ENCODE data around the gene SLC35F6. TPM values are rescaled to one million over a fixed set of nuclear protein-coding genes. Genes with fewer than 3 reads are reported as not detected.

SLC35F6 gene
- polyA plus RNA-seq, 3 donors, result 15.4 to 16.4 (median 16.1) TPM

- no peak for DNase-seq (ENCODE audit: extremely low read depth in 1 of 11, low read depth in 9 of 11, low spot score in 4 of 11)
These were observed 37.9 kb upstream of the SLC35F6 start for GRCh38 chr2:26726228-26726627.

DNA sequence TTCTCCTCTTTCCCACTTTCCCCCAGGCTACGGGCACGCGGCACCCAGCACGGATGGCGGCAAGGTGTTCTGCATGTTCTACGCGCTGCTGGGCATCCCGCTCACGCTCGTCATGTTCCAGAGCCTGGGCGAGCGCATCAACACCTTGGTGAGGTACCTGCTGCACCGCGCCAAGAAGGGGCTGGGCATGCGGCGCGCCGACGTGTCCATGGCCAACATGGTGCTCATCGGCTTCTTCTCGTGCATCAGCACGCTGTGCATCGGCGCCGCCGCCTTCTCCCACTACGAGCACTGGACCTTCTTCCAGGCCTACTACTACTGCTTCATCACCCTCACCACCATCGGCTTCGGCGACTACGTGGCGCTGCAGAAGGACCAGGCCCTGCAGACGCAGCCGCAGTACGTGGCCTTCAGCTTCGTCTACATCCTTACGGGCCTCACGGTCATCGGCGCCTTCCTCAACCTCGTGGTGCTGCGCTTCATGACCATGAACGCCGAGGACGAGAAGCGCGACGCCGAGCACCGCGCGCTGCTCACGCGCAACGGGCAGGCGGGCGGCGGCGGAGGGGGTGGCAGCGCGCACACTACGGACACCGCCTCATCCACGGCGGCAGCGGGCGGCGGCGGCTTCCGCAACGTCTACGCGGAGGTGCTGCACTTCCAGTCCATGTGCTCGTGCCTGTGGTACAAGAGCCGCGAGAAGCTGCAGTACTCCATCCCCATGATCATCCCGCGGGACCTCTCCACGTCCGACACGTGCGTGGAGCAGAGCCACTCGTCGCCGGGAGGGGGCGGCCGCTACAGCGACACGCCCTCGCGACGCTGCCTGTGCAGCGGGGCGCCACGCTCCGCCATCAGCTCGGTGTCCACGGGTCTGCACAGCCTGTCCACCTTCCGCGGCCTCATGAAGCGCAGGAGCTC, 36.2 kb upstream of the SLC35F6 start:
- no peak for DNase-seq (ENCODE audit: extremely low read depth in 1 of 11, low read depth in 9 of 11, low spot score in 4 of 11)

- no peak for DNase-seq (ENCODE audit: extremely low read depth in 1 of 11, low read depth in 9 of 11, low spot score in 4 of 11)
These were observed 34.8 kb upstream of the SLC35F6 start for GRCh38 chr2:26729311-26729710.

- DNase-seq (ENCODE audit: extremely low read depth in 1 of 11, low read depth in 9 of 11, low spot score in 4 of 11), result no peak
These were observed 33.3 kb upstream of the SLC35F6 start for GRCh38 chr2:26730549-26731344.

DNA sequence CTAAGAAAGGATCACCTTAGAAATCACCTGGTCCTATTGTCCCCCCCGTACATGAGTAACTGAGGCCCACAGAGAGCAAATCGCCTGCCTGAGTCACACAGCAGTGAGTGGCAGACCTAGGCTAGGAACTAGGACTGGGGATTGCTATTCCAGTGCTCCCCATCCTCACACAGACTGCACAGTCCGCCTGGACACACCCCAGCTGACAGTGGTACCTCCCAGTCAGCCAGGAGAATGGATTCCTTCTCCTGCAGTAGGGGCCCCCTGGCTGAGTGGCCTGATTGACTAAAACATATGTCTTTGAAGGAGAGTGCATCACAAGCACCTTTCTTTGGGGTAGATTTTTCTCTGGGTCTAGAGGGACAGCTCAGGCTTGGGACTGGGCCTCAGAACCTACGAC, 32.4 kb upstream of the SLC35F6 start:
- DNase-seq (ENCODE audit: extremely low read depth in 1 of 11, low read depth in 9 of 11, low spot score in 4 of 11), result no peak

DNA sequence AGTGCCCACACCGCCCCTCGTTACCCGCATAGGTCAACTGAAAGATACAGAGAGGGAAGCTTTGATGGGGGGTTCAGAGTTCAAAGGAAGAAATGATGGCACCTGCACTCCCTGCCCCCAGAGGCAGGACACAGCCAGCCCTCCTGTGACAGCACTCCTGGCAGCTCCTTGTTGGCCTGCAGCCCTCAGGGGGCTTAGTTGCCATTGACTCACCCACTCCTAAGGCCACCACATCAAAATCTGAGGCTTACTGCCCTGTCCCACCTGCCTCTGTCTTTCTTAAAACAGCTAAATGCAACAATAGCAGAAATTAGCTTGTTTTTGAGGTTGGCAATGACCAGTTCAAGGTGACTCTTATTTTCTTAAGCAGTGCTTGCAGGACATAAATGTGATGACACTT, 31.6 kb upstream of the SLC35F6 start:
- no peak for DNase-seq (ENCODE audit: extremely low read depth in 1 of 11, low read depth in 9 of 11, low spot score in 4 of 11)

DNA sequence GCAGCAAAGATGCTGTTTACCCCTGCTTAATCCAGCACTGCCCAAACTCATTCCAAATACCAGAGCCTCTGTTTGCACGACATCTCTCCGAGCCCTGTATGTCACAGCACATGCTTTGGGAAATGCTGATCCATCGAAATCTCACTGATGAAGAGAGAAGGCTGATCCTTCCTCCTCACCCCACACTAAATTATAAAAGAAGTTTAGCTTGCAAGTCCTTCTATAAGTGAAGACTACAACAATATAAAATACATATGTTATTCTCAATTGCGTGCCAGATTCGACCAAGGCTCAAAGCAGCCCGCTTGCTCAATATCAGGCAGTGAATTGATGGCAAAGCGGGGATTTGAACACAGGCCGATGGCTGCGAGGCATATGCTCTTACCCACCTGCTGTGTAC, 30.7 kb upstream of the SLC35F6 start:
- no peak for DNase-seq (ENCODE audit: extremely low read depth in 1 of 11, low read depth in 9 of 11, low spot score in 4 of 11)

GRCh38 chr2:26735097-26735496, 29.0 kb upstream of the SLC35F6 start:
- DNase-seq (ENCODE audit: extremely low read depth in 1 of 11, low read depth in 9 of 11, low spot score in 4 of 11), result no peak

GRCh38 chr2:26735883-26736588, 28.0 kb upstream of the SLC35F6 start:
- DNase-seq (ENCODE audit: extremely low read depth in 1 of 11, low read depth in 9 of 11, low spot score in 4 of 11), result no peak

DNA sequence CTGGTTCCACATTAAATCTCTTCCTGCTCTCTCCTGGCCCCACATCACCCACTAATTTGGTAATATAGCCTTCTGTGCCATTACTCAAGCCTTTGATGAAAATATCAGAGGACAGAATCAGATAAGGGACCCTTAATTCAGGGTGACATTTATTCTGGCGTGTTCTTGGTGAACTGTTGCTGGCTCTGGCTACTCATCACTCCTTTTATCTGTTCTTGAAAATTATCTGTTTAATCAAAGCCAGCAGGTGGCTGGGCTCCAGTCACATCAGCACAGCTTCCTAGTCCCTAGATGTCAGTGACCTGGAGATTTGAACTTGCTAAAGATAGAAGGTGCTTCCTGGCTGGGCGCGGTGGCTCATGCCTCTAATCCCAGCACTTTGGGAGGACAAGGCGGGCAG, 26.9 kb upstream of the SLC35F6 start:
- no peak for DNase-seq (ENCODE audit: extremely low read depth in 1 of 11, low read depth in 9 of 11, low spot score in 4 of 11)

DNA sequence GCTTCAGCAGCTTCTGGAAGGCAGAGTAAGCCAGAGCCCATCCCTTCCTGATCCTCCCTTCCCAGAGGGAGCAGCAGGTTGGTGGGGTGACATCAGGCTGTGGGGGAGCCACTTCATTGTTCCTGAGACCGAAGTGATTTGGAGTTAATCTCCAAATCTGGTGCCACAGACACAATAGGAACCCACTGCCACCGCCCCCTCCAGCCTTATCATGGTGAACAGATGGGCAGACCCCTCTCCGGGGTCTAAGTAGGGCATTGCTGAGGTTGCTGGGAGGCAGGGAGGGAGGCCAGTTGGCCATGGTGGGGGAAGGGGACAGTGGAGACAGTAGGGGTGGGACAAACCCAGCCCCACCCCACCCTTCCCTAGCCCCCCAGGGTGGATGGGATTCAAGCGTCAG, 25.6 kb upstream of the SLC35F6 start:
- no peak for DNase-seq (ENCODE audit: extremely low read depth in 1 of 11, low read depth in 9 of 11, low spot score in 4 of 11)

GRCh38 chr2:26739514-26739913, 24.6 kb upstream of the SLC35F6 start:
- no peak for DNase-seq (ENCODE audit: extremely low read depth in 1 of 11, low read depth in 9 of 11, low spot score in 4 of 11)

GRCh38 chr2:26740346-26740745, 23.7 kb upstream of the SLC35F6 start:
- DNase-seq (ENCODE audit: extremely low read depth in 1 of 11, low read depth in 9 of 11, low spot score in 4 of 11), result no peak

DNA sequence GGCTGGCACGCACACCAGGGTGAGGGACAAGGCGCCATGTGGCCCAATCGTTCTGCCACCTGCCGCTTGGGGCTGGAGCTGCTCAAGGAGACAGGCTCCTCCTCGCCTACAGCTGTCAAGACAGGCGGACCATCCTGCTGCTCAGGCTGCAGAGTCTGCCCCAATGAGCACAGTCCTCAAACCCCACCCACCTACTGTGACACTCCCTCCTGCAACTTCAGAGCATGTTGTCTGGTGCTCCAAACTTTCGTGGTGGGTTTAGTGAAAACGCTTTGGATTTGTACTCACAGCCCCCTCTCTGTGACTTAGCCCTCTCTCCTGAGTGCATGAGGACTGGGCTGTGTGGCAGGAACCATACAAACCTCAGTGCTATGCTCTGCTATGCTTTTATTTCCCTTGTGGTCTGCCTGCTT, 23.2 kb upstream of the SLC35F6 start:
- DNase-seq (ENCODE audit: extremely low read depth in 1 of 11, low read depth in 9 of 11, low spot score in 4 of 11), result no peak

GRCh38 chr2:26742048-26742770, 21.9 kb upstream of the SLC35F6 start:
- no peak for DNase-seq (ENCODE audit: extremely low read depth in 1 of 11, low read depth in 9 of 11, low spot score in 4 of 11)

DNA sequence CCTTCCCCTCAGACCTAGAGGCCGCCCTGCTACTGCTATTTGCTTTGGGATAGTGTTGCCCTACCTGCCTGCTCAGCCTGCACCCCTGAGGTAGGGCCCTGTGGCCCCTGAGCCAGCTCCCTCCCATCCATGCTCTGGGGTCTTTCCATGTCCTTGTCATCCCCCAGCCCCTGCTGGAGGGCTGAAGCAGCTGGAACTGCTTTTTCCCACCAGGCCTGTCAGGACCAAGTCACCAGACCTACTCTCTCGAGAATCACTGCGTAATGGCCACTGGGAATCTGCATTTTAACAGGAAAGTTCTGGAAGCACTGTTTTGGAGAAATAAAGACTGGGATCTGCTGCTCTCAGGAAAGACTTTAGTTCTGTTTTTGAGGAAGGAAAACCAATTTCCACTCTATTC, 20.2 kb upstream of the SLC35F6 start:
- DNase-seq (ENCODE audit: extremely low read depth in 1 of 11, low read depth in 9 of 11, low spot score in 4 of 11), result no peak

- no peak for DNase-seq (ENCODE audit: extremely low read depth in 1 of 11, low read depth in 9 of 11, low spot score in 4 of 11)
These were observed 19.1 kb upstream of the SLC35F6 start for GRCh38 chr2:26744953-26745352.

DNA sequence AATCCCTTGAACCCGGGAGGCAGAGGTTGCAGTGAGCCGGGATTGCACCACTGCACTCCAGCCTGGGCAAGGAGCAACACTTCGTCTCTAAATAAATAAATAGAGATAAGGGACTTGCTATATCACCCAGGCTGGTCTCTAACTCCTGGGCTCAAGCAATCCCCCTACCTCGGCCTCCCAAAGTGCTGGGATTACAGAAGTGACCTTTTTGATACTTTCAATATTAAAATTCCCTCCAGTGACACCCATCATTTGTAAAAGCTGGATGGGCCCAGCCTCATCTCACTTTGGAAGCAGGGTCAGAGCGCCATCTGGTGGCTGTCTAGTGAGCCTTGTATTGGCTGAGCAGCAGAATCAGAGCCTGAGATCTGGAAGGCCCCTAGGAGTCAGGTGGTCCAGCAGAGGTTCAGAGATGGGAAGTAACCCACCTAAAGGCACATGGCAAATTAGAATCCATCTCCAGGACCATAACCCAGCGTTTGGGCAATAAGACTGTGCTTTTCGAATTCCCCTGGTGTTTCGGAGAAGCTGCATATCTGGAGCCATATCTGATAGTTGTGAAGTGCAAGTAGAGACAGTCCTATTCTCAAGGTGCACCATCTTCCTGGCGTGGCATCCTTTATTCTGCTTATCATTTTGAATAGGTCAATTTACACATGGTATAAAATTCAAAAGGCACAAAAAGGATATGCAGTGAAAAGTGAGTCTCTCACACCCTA, 18.3 kb upstream of the SLC35F6 start:
- peak in 10 of 11 donors; percentile 53 to 82 (median 65) for DNase-seq (ENCODE audit: extremely low read depth in 1 of 11, low read depth in 9 of 11, low spot score in 4 of 11)
